Neural cell (in vitro differentiated cells): Measurements from ENCODE around the gene GRIP1. TPM values are rescaled to one million over a fixed set of nuclear protein-coding genes. Genes with fewer than 3 reads are reported as not detected.

Experiments used
- H2AFZ ChIP-seq: fragments of 200-600, 300-800 bp; sonication (generic), shearing (Covaris generic); 2 replicates; pipeline ENCODE4 v1.6.0; 2014; ENCODE audit warnings: low read depth, mild to moderate bottlenecking, antibody characterized with exemption, low read length, moderate library complexity
- H3F3A ChIP-seq: fragments of 200-600 bp; shearing (Covaris generic); 2 replicates; pipeline ENCODE4 v1.6.1; 2016; ENCODE audit warnings: mild to moderate bottlenecking, moderate library complexity, mixed read lengths, antibody characterized with exemption, low read length; ENCODE audit not compliant: insufficient read depth, poor library complexity, severe bottlenecking
- H3K27ac ChIP-seq: fragments of 200-600, 300-800 bp; sonication (generic), shearing (Covaris generic); 2 replicates; pipeline ENCODE4 v1.5.1; 2014; ENCODE audit warnings: mild to moderate bottlenecking, low read length, moderate library complexity
- H3K27me3 ChIP-seq: fragments of 300-800, 200-600 bp; sonication (generic), shearing (Covaris generic); 2 replicates; pipeline ENCODE4 v1.6.0; 2014; ENCODE audit warnings: mild to moderate bottlenecking, low read depth, low read length, moderate library complexity; ENCODE audit not compliant: insufficient read depth
- H3K36me3 ChIP-seq: fragments of 300-800, 200-600 bp; sonication (generic), shearing (Covaris generic); 2 replicates; pipeline ENCODE4 v1.5.1; 2014; ENCODE audit warnings: mild to moderate bottlenecking, antibody characterized with exemption, low read length, moderate library complexity; ENCODE audit not compliant: insufficient read depth
- H3K4me2 ChIP-seq: fragments of 300-800, 200-600 bp; sonication (generic), shearing (Covaris generic); 2 replicates; pipeline ENCODE4 v1.6.0; 2014; ENCODE audit warnings: mild to moderate bottlenecking, low read length
- H3K4me3 ChIP-seq: fragments of 300-800, 200-600 bp; sonication (generic), shearing (Covaris generic); 2 replicates; pipeline ENCODE4 v1.5.1; 2014; ENCODE audit warnings: mild to moderate bottlenecking, low read length, moderate library complexity
- H3K79me2 ChIP-seq: fragments of 200-600 bp; shearing (Covaris generic); replicated peaks from 2 replicates; pipeline ENCODE4 v1.6.0; 2014; ENCODE audit warnings: mild to moderate bottlenecking, low read length, moderate library complexity; ENCODE audit not compliant: insufficient read depth
- H3K9ac ChIP-seq: fragments of 300-800, 200-600 bp; sonication (generic), shearing (Covaris generic); 2 replicates; pipeline ENCODE4 v1.6.1; 2016; ENCODE audit warnings: mild to moderate bottlenecking, low read length, mixed read lengths
- H3K9me2 ChIP-seq: fragments of 200-600 bp; shearing (Covaris generic); 2 replicates; pipeline ENCODE4 v1.6.1; 2016; ENCODE audit warnings: mild to moderate bottlenecking, low read length, mixed read lengths; ENCODE audit not compliant: insufficient read depth
- H3K9me3 ChIP-seq: fragments of 200-600, 300-800 bp; sonication (generic), shearing (Covaris generic); 2 replicates; pipeline ENCODE4 v1.6.1; 2016; ENCODE audit warnings: mild to moderate bottlenecking, mixed run types, low read length, moderate library complexity, mixed read lengths
- H4K20me1 ChIP-seq: fragments of 200-600 bp; shearing (Covaris generic); 2 replicates; pipeline ENCODE4 v1.6.1; 2016; ENCODE audit warnings: mild to moderate bottlenecking, mixed run types; ENCODE audit not compliant: insufficient read depth
- EP300 ChIP-seq: fragments of 450-650 bp; conservative IDR thresholded peaks from 2 replicates; pipeline ENCODE4 v1.6.1; 2014; ENCODE audit warnings: antibody characterized with exemption, mild to moderate bottlenecking, moderate library complexity; ENCODE audit not compliant: poor library complexity, severe bottlenecking
- EZH2 ChIP-seq: fragments of 200-600, 300-800 bp; shearing (Covaris generic), sonication (generic); IDR thresholded peaks from 2 replicates; pipeline ENCODE4 v1.6.1; 2014; ENCODE audit warnings: antibody characterized with exemption, low read length, borderline replicate concordance, mild to moderate bottlenecking; ENCODE audit not compliant: insufficient read depth, poor library complexity, severe bottlenecking
- MXI1 ChIP-seq: fragments of 450-650 bp; conservative IDR thresholded peaks from 2 replicates; pipeline ENCODE4 v1.6.1; 2014; ENCODE audit warnings: antibody characterized with exemption, mild to moderate bottlenecking; ENCODE audit not compliant: poor library complexity, severe bottlenecking
- POLR2AphosphoS5 ChIP-seq: IDR thresholded peaks from 2 replicates; pipeline ENCODE4 v1.6.1; 2012
- RAD21 ChIP-seq: fragments of 450-650 bp; conservative IDR thresholded peaks from 2 replicates; pipeline ENCODE4 v1.6.1; 2014; ENCODE audit warnings: antibody characterized with exemption, mild to moderate bottlenecking, moderate library complexity
- REST ChIP-seq: IDR thresholded peaks from 2 replicates; pipeline ENCODE4 v1.6.1; 2012; ENCODE audit warnings: borderline replicate concordance
- SMC3 ChIP-seq: fragments of 450-650 bp; conservative IDR thresholded peaks from 2 replicates; pipeline ENCODE4 v1.6.1; 2014; ENCODE audit warnings: antibody characterized with exemption, mild to moderate bottlenecking, moderate library complexity; ENCODE audit not compliant: poor library complexity
- TAF1 ChIP-seq: IDR thresholded peaks from 2 replicates; pipeline ENCODE4 v1.6.1; 2012; ENCODE audit warnings: low read depth
- polyA plus RNA-seq: library from polyadenylated mRNA; depleted of rRNA; stranded (reverse); fragments of >200 nt; gene quantifications from 2 replicates; pipeline ENCODE4 v1.2.3, GENCODE V29; 2014
- TF ChIP-seq, protein P1 (sequence below): fragments of 450-650 bp; IDR thresholded peaks from 2 replicates; pipeline ENCODE4 v1.5.1; 2014; ENCODE audit warnings: antibody characterized with exemption, mild to moderate bottlenecking, moderate library complexity; ENCODE audit not compliant: poor library complexity, severe bottlenecking

The GRIP1 gene
- polyA plus RNA-seq, 1 donor from 2014 or later, result 41.1 TPM

DNA sequence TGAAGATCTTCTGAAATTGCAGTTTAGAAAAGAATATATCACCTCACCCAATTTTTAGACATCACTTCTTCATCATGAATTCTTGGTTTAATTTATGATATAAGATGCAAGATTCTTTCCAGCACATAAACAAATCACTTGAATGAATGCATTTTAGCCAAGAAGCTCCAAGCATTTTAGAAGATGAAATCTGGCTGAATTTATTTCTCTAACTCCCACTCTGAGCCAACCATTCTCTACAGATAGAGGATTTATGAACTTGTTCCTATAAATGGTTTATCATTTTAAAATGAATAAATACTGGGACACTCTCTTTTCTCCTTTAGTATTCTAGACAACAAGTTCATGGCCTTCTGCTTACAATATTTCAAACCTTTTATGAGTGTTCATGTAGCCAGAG lies 71.7 kb downstream of the GRIP1 start:
- Histone ChIP-seq H3K27ac (no peak overlapping the region), H3K9ac (no peak overlapping the region), H2AFZ (no peak overlapping the region), H3K4me3 (no peak overlapping the region), H4K20me1 (no peaks in the 10 kb centered on the region), H3K9me2 (no peaks in the 10 kb centered on the region), H3K79me2 (no peaks in the 10 kb centered on the region), H3F3A (no peaks in the 10 kb centered on the region), H3K9me3 (no peaks in the 10 kb centered on the region), H3K27me3 (peaks cover 6% of the 10 kb centered on the region), H3K36me3 (no peaks in the 10 kb centered on the region), H3K4me2 (no peak overlapping the region)
- no peak for TF ChIP-seq EP300
- no peak for TF ChIP-seq RAD21
- no peak for TF ChIP-seq REST
- no peak for TF ChIP-seq POLR2AphosphoS5
- no peak for TF ChIP-seq SMC3
- TF ChIP-seq, protein P1, sequence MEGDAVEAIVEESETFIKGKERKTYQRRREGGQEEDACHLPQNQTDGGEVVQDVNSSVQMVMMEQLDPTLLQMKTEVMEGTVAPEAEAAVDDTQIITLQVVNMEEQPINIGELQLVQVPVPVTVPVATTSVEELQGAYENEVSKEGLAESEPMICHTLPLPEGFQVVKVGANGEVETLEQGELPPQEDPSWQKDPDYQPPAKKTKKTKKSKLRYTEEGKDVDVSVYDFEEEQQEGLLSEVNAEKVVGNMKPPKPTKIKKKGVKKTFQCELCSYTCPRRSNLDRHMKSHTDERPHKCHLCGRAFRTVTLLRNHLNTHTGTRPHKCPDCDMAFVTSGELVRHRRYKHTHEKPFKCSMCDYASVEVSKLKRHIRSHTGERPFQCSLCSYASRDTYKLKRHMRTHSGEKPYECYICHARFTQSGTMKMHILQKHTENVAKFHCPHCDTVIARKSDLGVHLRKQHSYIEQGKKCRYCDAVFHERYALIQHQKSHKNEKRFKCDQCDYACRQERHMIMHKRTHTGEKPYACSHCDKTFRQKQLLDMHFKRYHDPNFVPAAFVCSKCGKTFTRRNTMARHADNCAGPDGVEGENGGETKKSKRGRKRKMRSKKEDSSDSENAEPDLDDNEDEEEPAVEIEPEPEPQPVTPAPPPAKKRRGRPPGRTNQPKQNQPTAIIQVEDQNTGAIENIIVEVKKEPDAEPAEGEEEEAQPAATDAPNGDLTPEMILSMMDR, result no peak
- TF ChIP-seq TAF1, result no peak
- TF ChIP-seq EZH2, result no peak
- TF ChIP-seq MXI1, result no peak

DNA sequence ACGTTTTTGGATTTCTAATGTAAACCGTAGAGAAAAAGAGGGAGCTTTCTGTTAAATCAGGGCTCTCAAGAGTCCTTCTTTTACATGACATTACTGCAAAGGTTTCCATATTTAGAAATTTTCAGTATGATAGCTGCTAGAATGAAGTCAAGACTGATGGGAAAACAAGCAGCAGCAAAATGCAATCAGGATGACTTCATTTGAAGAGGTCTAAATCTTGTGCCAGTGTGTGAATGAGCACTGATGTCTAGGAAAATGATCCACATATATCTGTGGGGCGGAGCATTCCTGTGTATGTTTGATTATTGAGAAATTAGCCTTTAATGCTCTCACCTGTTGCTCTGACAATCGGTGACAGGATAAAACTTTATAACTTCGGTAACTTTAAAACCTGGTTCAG lies 73.6 kb downstream of the GRIP1 start:
- Histone ChIP-seq H3K9me3 (no peaks in the 10 kb centered on the region), H3K27ac (no peak overlapping the region), H3K79me2 (no peaks in the 10 kb centered on the region), H3K36me3 (no peaks in the 10 kb centered on the region), H3K4me2 (no peak overlapping the region), H3K4me3 (no peak overlapping the region), H3K27me3 (peaks cover 6% of the 10 kb centered on the region), H3K9ac (no peak overlapping the region), H3F3A (no peaks in the 10 kb centered on the region), H2AFZ (no peak overlapping the region), H3K9me2 (no peaks in the 10 kb centered on the region), H4K20me1 (no peaks in the 10 kb centered on the region)
- TF ChIP-seq MXI1, result no peak
- TF ChIP-seq, protein P1, result no peak
- TF ChIP-seq EP300, result no peak
- TF ChIP-seq TAF1, result no peak
- TF ChIP-seq EZH2, result no peak
